HG02571 (cell line): Measurements from ENCODE around the gene METTL21C.

ENCODE experiments used
- ATAC-seq: cut with Tn5 transposase; IDR thresholded peaks from one replicate; pipeline ENCODE4 v1.9.1; 2021; ENCODE audit warnings: mild to moderate bottlenecking, moderate library complexity; ENCODE audit not compliant: unreplicated experiment

METTL21C gene

DNA sequence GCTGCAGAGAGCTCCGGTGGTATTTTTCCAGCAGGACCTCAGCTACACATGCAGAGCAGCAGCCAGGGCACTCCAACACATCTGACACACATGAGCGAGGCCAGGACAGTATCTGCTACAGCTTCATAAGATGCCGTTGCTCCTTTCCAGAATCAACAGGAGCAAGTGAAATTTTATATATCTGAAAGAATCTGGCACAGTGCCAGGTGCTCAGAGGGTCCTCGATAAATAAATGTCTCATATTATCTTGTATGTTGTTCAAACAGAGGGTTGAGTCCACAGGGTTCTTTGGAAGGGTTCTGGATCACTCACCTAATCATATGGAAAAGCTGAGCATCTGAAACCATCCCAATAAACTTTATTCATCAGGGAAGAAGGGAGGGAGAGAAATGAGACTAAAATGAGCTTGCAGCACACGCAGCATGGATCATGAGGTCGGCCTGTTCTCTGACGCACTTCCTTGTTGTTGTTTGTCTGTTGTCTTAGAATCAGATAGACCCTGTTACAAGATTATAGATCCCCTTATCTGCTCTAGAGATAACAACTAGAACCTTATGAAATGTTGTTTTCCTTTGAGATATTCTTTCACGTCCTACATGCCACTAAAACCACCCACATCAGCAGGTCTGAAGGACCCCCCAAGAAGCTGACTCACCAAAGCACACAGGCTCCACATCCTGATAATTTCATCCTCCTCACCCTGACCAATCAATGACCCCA lies 3.2 kb upstream of the METTL21C start:
- no peak for ATAC-seq

DNA sequence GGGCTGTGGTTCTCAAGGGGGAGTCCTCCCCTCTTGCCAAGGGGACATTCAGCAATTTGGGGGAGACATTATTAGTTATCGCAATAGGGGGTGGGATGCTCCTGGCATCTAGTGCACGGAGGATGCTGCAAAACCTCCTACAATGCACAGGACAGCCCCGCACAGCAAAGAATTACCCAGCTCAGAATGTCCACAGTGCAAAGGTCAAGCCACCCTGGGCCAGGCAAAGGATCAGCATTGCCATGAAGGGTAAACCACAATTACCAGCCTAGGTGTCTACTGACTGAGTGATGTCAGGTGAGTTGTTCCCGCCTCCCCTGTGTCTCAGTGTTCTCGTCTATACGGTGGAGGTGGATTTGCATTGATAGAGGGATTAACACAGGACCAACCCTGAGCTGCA lies 2.4 kb upstream of the METTL21C start:
- no peak for ATAC-seq

GRCh38 chr13:102696465-102696864 lies 1.6 kb upstream of the METTL21C start:
- no peak for ATAC-seq

GRCh38 chr13:102693776-102694175 lies 1.1 kb downstream of the METTL21C start:
- no peak for ATAC-seq

DNA sequence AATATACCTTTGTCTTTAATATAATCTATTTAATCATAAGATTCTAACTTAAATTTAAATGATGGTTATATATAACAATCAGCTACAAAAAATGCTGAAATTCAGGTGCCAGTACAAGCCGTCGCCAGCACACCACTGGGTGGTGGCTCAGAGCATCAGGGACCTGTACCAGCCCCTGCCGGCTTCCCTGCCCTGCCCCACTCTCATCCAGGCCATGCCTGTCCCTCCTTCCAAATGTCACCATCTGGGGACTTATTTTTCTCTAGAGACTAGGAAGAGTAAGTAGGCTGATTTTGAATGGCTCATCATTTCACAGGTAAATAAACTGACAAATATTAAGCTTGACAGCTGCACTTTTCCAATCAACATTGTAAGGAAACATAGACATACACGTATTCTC lies 1.6 kb downstream of the METTL21C start:
- no peak for ATAC-seq

- no peak for ATAC-seq
Measured at GRCh38 chr13:102692491-102692826, 2.4 kb downstream of the METTL21C start.

DNA sequence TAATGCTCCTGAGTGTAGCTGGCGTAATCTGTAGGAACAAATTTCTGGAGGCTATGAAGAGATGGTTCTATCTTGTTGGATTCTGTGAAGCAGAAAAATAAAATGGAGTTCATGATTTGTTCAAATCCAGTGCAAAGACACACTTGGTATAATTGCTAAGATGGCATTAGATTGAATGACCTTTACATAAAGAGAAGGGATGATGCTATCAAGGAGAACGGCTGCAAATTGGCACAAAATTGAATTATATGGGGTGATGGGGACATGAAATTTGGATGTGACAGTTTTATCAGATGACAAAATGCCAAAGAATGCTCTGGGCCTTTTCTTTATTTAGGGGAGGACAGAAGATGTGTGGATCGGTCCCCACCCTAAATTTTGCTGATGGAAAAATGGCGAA lies 4.0 kb downstream of the METTL21C start:
- no peak for ATAC-seq

DNA sequence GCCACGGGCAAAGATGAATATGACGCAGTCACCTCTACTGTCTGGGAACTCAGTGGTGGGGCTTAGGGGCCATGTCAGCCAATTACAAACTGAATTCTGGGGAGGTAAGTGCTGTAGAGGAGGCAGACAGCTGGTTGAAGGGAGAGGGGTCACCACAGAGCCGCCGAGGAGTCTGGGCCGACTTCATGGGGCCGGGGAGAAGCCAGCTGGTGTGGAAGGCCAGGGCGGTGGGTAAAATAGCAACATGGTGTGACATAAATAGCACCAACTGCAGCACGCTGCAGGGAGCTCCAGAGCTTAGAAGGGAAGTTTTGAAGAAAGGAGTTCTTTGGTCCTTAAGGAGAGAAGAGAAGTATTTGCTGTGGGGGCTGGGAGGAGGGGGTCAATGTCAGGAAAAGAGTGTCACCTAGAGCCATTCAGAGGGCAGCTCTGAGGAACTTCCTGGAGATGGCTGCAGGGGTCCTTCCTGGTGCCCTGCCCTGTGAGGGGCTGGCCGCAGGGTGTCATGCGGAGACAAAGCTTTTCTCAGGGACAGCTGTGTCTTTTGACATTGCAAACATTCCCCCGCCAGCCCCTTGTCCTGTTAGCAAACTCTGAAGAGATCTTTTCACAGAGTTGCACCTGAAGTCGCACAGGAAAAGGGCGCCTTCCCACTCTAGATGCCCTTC lies 6.4 kb downstream of the METTL21C start:
- ATAC-seq, result no peak

DNA sequence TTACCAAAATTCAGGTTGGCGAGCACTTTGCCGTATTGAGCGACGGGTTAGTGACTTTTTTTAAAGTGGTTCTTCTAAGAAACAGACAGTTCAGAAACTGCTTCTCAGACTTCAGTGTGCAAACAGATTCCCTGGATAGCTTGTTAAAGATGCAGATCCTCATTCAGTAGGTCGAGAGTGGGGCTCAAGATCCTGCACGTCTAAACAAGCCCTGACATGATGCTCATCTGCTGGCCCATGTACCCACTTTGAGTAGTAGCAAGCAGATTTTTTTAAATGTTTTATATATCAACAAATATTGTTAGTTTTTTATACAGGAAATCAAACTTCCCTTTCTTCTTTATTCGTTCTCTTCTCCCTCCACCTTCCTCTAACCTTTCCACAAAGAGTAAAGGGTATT lies 7.3 kb downstream of the METTL21C start:
- ATAC-seq, result no peak

DNA sequence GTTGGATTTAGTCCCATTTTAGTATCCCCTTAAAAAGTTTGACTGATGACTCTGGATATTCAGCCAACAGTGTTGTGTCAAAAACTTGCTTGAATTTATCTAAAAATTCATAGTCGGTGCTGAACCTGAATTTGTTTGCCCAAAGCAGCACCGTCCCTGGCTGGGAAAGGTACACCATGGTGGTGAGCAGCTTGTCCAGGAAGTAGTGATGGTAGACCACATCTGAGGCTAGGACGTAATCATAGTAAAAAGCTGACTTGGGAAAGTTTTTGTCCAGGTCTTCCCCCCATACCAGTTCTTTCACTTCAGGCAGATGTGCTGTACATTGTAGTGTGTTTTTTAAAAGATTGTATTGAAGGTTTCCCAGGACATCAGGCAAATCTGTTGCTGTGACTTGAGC lies 8.8 kb downstream of the METTL21C start:
- ATAC-seq, result no peak

DNA sequence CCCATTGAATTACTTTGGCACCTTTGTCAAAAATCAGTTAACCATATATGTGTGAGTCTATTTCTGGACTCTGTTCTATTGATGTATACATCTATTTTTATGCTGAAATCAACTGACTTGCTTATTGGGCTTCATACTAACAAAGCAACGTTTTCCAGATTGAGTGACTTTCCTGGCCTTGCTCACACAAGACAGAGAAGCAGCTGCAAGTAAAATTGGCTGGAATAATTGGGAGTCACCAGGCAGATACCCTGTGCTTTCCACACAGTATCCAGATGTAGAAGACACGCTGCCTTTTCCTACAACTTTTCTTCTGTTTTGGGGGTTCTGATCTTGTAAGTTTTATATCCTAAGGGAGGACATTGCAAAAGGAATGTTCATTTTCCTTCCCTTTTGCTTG lies 11.2 kb downstream of the METTL21C start:
- ATAC-seq, result no peak

DNA sequence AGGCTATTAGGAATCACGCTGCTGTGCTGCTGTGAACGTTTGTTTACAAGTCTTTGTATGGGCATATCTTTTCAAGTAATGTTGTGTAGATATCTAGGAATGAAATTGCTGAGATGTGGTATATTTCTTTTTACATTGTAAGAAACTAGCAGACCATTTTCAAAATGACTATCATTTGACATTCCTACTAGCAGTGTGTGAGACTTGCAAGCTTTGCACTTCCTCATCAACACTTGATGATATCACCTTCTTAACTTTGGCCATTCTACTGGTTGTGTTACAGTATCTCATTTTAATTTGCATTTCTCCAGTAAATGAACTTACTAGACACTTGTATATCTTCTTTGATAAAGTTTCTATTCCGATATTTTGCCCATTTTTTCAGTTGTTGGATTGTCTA lies 12.1 kb downstream of the METTL21C start:
- no peak for ATAC-seq

DNA sequence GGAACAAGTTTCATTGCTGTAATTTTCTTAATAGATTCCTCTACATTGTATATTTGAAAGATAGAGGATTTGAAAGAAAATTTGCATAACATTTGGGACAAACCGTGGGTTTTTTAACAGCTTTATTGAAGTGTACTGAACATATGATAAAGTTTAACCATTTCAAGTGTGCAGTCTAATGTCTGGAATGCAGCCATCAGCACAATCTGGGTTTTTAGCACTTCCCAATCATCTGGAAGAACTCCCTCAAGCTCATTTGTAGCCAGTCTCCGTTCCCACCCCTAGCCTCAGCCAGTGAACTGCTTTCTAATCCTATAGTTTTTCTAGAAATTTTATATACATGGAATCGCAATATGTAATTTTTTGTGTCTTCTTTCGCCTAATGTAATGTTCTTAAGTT lies 12.6 kb downstream of the METTL21C start:
- no peak for ATAC-seq

DNA sequence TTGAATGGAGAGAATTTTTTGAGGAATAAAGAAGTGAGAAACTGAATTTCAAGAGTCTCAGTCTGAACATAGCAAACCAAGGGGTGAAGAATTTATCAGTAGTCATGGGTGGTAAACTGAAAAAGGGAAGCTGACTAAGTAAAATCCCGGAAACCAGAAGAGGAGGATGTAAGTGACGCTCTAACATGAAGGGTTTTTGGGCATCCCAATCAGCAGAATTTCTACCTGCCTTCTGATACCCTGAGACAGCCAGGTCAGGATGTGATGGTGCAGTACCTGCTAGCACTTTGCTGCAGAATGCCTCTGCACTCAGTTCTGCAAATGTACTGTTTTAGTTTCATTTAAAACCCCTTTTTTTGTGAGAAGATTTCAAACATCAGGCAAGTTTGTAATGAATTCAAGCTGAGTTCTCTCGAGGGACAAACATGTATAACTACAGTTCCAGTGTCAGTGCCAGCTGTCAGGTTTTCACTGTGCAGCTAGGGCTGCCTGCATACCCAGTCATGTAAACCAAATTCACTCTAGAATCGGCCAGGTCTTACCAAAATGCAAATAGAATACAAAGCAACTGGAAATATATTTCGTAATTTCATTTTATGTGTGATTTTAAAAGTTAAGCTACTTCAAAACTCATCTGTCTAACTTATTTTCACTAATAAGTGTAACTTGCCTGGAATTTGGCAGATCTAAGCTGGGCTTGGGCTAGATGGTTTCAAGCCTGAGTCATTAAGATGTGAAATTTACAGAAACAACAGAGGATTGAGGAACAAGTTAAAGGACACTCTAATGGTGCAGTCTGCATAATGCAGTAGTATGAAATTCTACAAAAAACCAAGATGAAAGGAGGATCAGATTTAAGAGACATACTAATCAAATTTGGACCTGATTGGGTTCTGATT lies 13.8 kb downstream of the METTL21C start:
- no peak for ATAC-seq

DNA sequence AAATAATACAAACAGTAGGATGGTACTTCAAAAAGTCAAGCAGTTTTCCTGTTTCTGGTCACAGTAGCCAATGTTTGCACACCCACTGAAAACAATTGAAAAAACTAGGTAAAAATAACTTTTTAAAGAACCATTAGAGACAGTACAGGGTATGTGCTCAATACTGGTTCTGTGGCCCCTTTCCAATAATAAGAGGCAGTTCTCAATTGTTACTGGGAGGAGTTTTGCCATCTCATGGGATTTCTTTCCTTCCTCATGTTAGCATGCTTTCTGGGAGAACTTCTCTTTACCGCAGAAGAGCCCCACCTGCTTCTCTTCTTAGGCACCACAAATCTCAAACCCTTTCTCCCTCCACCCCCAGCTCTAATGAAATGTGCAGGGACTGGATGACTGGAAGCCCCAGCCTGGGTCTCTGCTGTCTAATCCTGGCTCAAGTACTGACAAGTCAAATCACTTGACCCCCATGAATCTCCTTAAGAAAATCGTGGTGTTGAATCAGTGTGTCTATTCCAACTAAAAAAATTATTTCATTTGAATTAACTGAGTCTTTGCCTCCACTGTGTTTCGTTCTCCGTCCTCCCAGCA lies 14.6 kb downstream of the METTL21C start:
- ATAC-seq, result no peak

GRCh38 chr13:102679449-102680132 lies 15.3 kb downstream of the METTL21C start:
- ATAC-seq, result no peak

DNA sequence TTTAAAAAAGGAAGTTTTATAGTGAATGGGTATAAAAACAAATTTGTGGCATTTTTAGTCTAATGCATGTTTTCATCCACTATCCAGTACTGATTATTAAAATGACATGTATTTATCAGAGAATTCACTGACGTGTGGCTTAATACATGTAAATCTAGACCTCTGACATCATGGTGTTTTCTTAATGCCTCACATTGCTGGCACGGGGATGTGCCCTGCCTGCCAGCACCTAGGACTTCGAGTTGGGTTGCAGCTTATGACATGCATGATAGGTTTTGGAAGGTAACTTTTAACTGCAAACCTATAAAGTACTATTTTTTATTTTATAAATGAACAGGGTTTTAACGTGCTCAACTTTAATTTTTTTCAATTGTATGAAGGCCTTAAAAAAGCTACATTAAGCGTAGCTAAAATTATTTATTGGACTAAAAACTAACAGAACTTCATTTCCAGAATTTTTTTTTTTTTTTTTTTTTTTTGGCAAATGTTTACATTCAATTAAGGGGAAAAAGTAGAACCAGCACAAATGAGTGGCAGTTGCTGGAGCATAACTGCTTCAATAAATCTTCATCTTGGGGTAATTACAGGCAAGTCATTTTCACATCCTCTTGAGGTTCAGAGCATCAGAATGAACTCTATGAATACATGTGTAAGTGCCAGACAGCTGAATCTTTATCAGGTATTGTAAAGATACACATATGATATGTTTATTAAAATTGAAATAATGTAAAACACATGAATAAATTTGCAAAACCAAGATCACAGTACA lies 16.3 kb downstream of the METTL21C start:
- no peak for ATAC-seq

- ATAC-seq, result no peak
Measured at GRCh38 chr13:102677122-102677521, 17.7 kb downstream of the METTL21C start.

GRCh38 chr13:102675115-102675514 lies 19.7 kb downstream of the METTL21C start:
- no peak for ATAC-seq

DNA sequence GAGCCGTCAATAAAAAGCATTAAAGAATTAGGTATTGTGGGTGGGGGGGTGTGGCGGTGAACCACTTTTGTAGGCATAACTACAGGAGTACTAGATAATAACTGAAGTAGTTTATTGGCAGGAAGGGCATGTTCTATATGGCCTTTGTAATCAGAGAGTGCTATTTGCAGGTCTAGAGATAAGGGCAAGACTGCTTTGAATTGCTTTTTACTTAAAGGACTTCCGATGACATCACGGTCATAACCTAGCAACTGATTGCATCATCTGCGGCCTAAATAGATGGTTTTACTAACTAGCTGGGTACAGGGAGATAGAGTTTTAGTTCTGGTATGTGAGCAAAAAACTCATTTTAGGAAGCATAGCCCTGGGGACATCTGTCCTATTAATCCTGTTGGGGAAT lies 24.7 kb downstream of the METTL21C start:
- no peak for ATAC-seq
